Medulla oblongata (tissue), 1 donor: ENCODE data around the gene DUXA.

Experiments used
- DNase-seq: peaks from one replicate; pipeline ENCODE4 v3.0.0-alpha.2; 2015; ENCODE audit errors: extremely low spot score

DUXA gene

DNA sequence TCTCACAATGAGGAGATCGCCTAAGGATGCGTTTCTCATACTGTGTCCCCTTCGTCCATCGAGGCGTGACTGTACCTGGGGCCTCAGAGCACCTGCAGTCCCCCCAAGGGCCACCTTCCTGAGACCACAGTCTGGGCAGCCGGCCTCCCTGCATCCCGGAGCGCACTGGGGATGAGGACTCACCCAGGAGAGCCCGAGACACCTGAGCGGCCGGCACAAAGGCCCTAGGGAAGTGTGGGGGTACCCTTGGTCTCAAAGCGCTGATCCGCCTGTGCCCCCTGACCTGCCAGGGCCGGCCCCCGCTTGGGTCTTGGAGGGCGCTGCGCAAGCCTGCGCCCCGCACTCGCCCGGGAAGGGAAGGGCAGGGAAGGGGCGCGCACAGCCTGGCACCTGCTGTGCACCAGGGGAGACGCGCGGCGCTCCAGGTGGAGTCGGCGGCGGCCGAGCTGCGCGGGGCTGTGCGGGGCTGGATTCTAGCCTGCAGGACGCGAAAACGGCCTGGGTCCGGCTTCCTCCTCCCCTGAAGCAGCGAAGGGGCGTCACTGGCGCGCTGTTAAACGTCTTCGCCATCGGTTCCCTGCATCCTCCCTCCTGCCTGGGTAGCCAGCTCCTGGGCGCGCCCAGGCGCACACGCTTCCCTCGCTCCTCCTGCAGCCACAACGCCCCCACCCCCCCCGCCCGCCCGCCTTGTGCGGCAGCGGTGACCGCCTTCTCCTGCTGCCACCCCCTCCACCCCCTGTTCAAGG lies 61.1 kb downstream of the DUXA start:
- DNase-seq: no peak
